Mesenchymal stem cell (in vitro differentiated cells and primary cell): ENCODE measurements around the gene PCSK6.
"Not testable (repeated sequence)": the region's sequence is repeated elsewhere in the genome, so short reads cannot be mapped to it uniquely, and the experiment has no call there.

Experiments used
- DNase-seq: peaks from one replicate; pipeline ENCODE4 v3.0.0-alpha.2; 2013
- H2AFZ ChIP-seq: one replicate; pipeline ENCODE4 v1.6.1; 2013; ENCODE audit warnings: low read depth, mild to moderate bottlenecking, control low read depth, inconsistent platforms, low read length, moderate library complexity
- H2AK5ac ChIP-seq: 2 replicates; pipeline ENCODE4 v1.6.1; 2013; ENCODE audit warnings: low read length, moderate library complexity, mild to moderate bottlenecking, inconsistent platforms; ENCODE audit not compliant: severe bottlenecking
- H2BK120ac ChIP-seq: one replicate; pipeline ENCODE4 v1.6.1; 2013; ENCODE audit warnings: low read depth, mild to moderate bottlenecking, inconsistent platforms, low read length, moderate library complexity
- H2BK12ac ChIP-seq, 2 experiments: one replicate each; pipeline ENCODE4 v1.6.1; 2013; ENCODE audit warnings: inconsistent platforms in 2 of 2, low read length in 2 of 2, mild to moderate bottlenecking in 2 of 2, moderate library complexity in 2 of 2, control low read depth in 1 of 2
- H2BK15ac ChIP-seq: one replicate; pipeline ENCODE4 v1.6.1; 2013; ENCODE audit warnings: mild to moderate bottlenecking, low read depth, inconsistent platforms; ENCODE audit not compliant: poor library complexity, severe bottlenecking
- H2BK5ac ChIP-seq: 2 replicates; pipeline ENCODE4 v1.6.1; 2013; ENCODE audit warnings: low read depth, mild to moderate bottlenecking, low read length, control low read depth, inconsistent platforms; ENCODE audit not compliant: poor library complexity, severe bottlenecking
- H3K14ac ChIP-seq, 2 experiments: one replicate each; pipeline ENCODE4 v1.6.1; 2013; ENCODE audit warnings: inconsistent platforms in 2 of 2, low read length in 2 of 2, control low read depth in 1 of 2, mild to moderate bottlenecking in 1 of 2, moderate library complexity in 1 of 2
- H3K18ac ChIP-seq, 2 experiments: one replicate each; pipeline ENCODE4 v1.6.1; 2013; ENCODE audit warnings: inconsistent platforms in 2 of 2, low read length in 2 of 2, control low read depth in 1 of 2, low read depth in 1 of 2, mild to moderate bottlenecking in 1 of 2
- H3K23ac ChIP-seq, 2 experiments: one replicate each; pipeline ENCODE4 v1.6.1; 2013; ENCODE audit warnings: inconsistent platforms in 2 of 2, low read length in 2 of 2, mild to moderate bottlenecking in 2 of 2, moderate library complexity in 2 of 2, control low read depth in 1 of 2
- H3K27ac ChIP-seq: 2 replicates; pipeline ENCODE4 v1.5.1; 2013; ENCODE audit warnings: mild to moderate bottlenecking, moderate library complexity, low read length, control low read depth, inconsistent platforms; ENCODE audit not compliant: poor library complexity, severe bottlenecking
- H3K27me3 ChIP-seq, 2 experiments: 2 replicates each; pipeline versions ENCODE4 v1.6.1 to v1.7.0; 2013; ENCODE audit warnings: low read length in 2 of 2, mild to moderate bottlenecking in 2 of 2, moderate library complexity in 2 of 2, control low read depth in 1 of 2, inconsistent platforms in 1 of 2; ENCODE audit not compliant: control insufficient read depth in 1 of 2, insufficient read depth in 1 of 2
- H3K36me3 ChIP-seq, 2 experiments: 2 replicates each; pipeline versions ENCODE4 v1.6.1 to v1.7.0; 2013; ENCODE audit warnings: low read length in 2 of 2, control low read depth in 1 of 2, inconsistent platforms in 1 of 2, low read depth in 1 of 2, mild to moderate bottlenecking in 1 of 2; ENCODE audit not compliant: insufficient read depth in 2 of 2, control insufficient read depth in 1 of 2
- H3K4ac ChIP-seq, 2 experiments: one replicate each; pipeline ENCODE4 v1.6.1; 2013; ENCODE audit warnings: inconsistent platforms in 2 of 2, low read length in 2 of 2, mild to moderate bottlenecking in 2 of 2, moderate library complexity in 2 of 2, control low read depth in 1 of 2, low read depth in 1 of 2
- H3K4me1 ChIP-seq: 2 replicates; pipeline ENCODE4 v1.6.1; 2013; ENCODE audit warnings: low read depth, low read length, control low read depth; ENCODE audit not compliant: control insufficient read depth, insufficient read depth
- H3K4me2 ChIP-seq: 2 replicates; pipeline ENCODE4 v1.6.1; 2013; ENCODE audit warnings: low read length, mild to moderate bottlenecking, inconsistent platforms; ENCODE audit not compliant: poor library complexity, severe bottlenecking
- H3K4me3 ChIP-seq, 2 experiments: 2 replicates each; pipeline versions ENCODE4 v1.5.1 to v1.7.0; 2013; ENCODE audit warnings: low read length in 2 of 2, mild to moderate bottlenecking in 2 of 2, control low read depth in 1 of 2, low read depth in 1 of 2; ENCODE audit not compliant: insufficient read depth in 1 of 2
- H3K79me1 ChIP-seq: replicated peaks from 2 replicates; pipeline ENCODE4 v1.6.1; 2013; ENCODE audit warnings: mild to moderate bottlenecking, control low read depth, low read length, inconsistent platforms; ENCODE audit not compliant: poor library complexity, severe bottlenecking
- H3K9ac ChIP-seq: 2 replicates; pipeline ENCODE4 v1.7.0; 2013; ENCODE audit warnings: mild to moderate bottlenecking, low read length, moderate library complexity
- H3K9me3 ChIP-seq: 2 replicates; pipeline ENCODE4 v1.7.0; 2013; ENCODE audit warnings: mild to moderate bottlenecking, low read length; ENCODE audit not compliant: control insufficient read depth
- H4K8ac ChIP-seq: one replicate; pipeline ENCODE4 v1.6.1; 2013; ENCODE audit warnings: inconsistent platforms, mild to moderate bottlenecking, low read length, moderate library complexity
- H4K91ac ChIP-seq: one replicate; pipeline ENCODE4 v1.6.1; 2013; ENCODE audit warnings: mild to moderate bottlenecking, low read length, inconsistent platforms
- WGBS: methylation state at CpG from one replicate; pipeline ENCODE4 v1.1.7; 2013; ENCODE audit warnings: mixed read lengths; 5-methylcytosine and 5-hydroxymethylcytosine counted together

PCSK6 gene

GRCh38 chr15:101456057-101456739, 33.3 kb downstream of the PCSK6 start:
- no peak overlapping the region for H4K91ac ChIP-seq
- no peaks in the 10 kb centered on the region for H3K79me1 ChIP-seq
- no peak overlapping the region for H3K4ac ChIP-seq
- H2BK12ac ChIP-seq: no peak overlapping the region
- 93% methylated on average over 14 of the region's 14 CpGs for WGBS
- no peak for DNase-seq
- no peak overlapping the region for H3K4me2 ChIP-seq
- H2BK120ac ChIP-seq: no peak overlapping the region
- peak overlapping the region; percentile 50 for H3K9ac ChIP-seq
- H3K36me3 ChIP-seq: no peaks in the 10 kb centered on the region
- no peak overlapping the region for H3K23ac ChIP-seq
- no peak overlapping the region for H2AK5ac ChIP-seq
- no peak overlapping the region for H4K8ac ChIP-seq
- H3K27ac ChIP-seq: no peak overlapping the region
- peak overlapping the region in 1 of 2 experiments; percentile 38 for H3K18ac ChIP-seq
- no peak overlapping the region for H3K4me3 ChIP-seq
- H3K14ac ChIP-seq: no peak overlapping the region
- H3K4me1 ChIP-seq: no peaks in the 10 kb centered on the region
- H2BK5ac ChIP-seq: no peak overlapping the region
- H3K9me3 ChIP-seq: no peaks in the 10 kb centered on the region
- no peak overlapping the region for H2AFZ ChIP-seq
- no peak overlapping the region for H2BK15ac ChIP-seq
- H3K27me3 ChIP-seq: peaks cover 0 to 7% of the 10 kb centered on the region in 2 experiments

- Histone ChIP-seq H3K18ac (no peak overlapping the region), H3K4me3 (no peak overlapping the region), H3K4me2 (no peak overlapping the region), H2BK120ac (no peak overlapping the region), H2BK12ac (peak overlapping the region in 1 of 2 experiments; percentile 77), H2BK15ac (no peak overlapping the region), H2AFZ (no peak overlapping the region), H2BK5ac (no peak overlapping the region), H3K27ac (no peak overlapping the region), H4K8ac (no peak overlapping the region), H3K79me1 (no peaks in the 10 kb centered on the region), H3K27me3 (peaks cover 0 to 7% of the 10 kb centered on the region in 2 experiments), H3K4ac (no peak overlapping the region), H3K14ac (no peak overlapping the region), H3K9me3 (no peaks in the 10 kb centered on the region), H2AK5ac (no peak overlapping the region), H3K23ac (no peak overlapping the region), H4K91ac (no peak overlapping the region), H3K9ac (peak overlapping the region; percentile 50), H3K36me3 (no peaks in the 10 kb centered on the region), H3K4me1 (no peaks in the 10 kb centered on the region)
- WGBS: 67% methylated on average over 10 of the region's 11 CpGs
- DNase-seq: peak; percentile 67
Measured at GRCh38 chr15:101455291-101456025, 34.0 kb downstream of the PCSK6 start.

DNA sequence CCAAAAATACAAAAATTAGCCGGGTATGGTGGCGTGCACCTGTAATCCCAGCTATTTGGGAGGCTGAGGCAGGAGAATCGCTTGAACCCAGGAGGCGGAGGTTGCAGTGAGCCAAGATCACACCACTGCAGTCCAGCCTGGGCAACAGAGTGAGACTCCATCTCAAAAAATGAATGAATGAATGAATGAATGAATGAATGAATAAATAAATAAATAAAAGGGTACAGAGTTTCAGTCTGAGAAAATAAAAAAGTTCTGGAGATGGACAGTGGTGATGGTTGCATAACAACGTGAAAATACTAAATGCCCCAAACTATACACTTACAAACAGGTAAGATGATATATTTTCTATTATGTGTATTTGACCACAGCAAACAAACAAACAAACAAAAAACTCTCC, 34.7 kb downstream of the PCSK6 start:
- not testable (repeated sequence) for H3K14ac ChIP-seq, H3K4me3 ChIP-seq, H3K18ac ChIP-seq, H4K8ac ChIP-seq, H2BK15ac ChIP-seq, H3K27me3 ChIP-seq, H3K9me3 ChIP-seq, H2BK5ac ChIP-seq, H3K23ac ChIP-seq, H3K27ac ChIP-seq, H2BK120ac ChIP-seq, H3K79me1 ChIP-seq, H3K4me1 ChIP-seq, H2BK12ac ChIP-seq, H3K4me2 ChIP-seq, H3K4ac ChIP-seq, H4K91ac ChIP-seq, H2AK5ac ChIP-seq, H2AFZ ChIP-seq, H3K36me3 ChIP-seq, DNase-seq
- peak overlapping the region; percentile 50 for H3K9ac ChIP-seq
- 96% methylated on average over 4 of the region's 5 CpGs for WGBS

GRCh38 chr15:101454365-101454764, 35.1 kb downstream of the PCSK6 start:
- no peak overlapping the region for H2BK5ac ChIP-seq
- H2BK12ac ChIP-seq: no peak overlapping the region
- no peak overlapping the region for H2AFZ ChIP-seq
- no peak overlapping the region for H3K23ac ChIP-seq
- H3K27ac ChIP-seq: no peak overlapping the region
- no peak overlapping the region for H2BK15ac ChIP-seq
- 97% methylated on average over 8 of the region's 8 CpGs for WGBS
- H2AK5ac ChIP-seq: no peak overlapping the region
- no peak overlapping the region for H3K4ac ChIP-seq
- no peaks in the 10 kb centered on the region for H3K9me3 ChIP-seq
- peaks cover 0 to 7% of the 10 kb centered on the region in 2 experiments for H3K27me3 ChIP-seq
- no peak overlapping the region for H3K18ac ChIP-seq
- no peak overlapping the region for H4K8ac ChIP-seq
- H3K4me1 ChIP-seq: no peaks in the 10 kb centered on the region
- no peaks in the 10 kb centered on the region for H3K79me1 ChIP-seq
- no peak for DNase-seq
- H3K4me3 ChIP-seq: no peak overlapping the region
- H3K36me3 ChIP-seq: no peaks in the 10 kb centered on the region
- no peak overlapping the region for H4K91ac ChIP-seq
- H2BK120ac ChIP-seq: no peak overlapping the region
- no peak overlapping the region for H3K9ac ChIP-seq
- H3K4me2 ChIP-seq: no peak overlapping the region
- no peak overlapping the region for H3K14ac ChIP-seq
